IPS DF 19.7 (cell line): Measurements from ENCODE around the gene TMEM163.

Experiments
- DNase-seq: peaks from one replicate; pipeline ENCODE4 v3.0.0-alpha.2; 2013; ENCODE audit warnings: low read depth, low spot score

TMEM163 gene

DNA sequence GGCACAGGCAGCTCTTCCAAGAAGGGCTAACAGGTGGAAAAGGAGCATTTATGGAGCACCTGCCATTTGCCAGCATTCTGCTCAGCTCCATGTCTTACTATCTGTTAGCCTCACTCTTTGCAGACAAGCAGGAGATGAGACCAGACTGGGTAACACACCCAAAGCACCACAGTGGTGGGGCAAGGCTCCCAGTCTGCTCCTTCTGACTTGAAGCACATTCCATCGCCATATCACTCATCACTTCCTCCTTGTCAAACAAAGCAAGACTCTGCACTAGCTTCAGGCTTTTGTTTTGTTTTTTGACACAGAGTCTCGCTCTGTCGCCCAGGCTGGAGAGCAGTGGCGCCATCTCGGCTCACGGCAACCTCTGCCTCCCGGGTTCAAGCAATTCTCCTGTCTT, 282.1 kb downstream of the TMEM163 start:
- no peak for DNase-seq

DNA sequence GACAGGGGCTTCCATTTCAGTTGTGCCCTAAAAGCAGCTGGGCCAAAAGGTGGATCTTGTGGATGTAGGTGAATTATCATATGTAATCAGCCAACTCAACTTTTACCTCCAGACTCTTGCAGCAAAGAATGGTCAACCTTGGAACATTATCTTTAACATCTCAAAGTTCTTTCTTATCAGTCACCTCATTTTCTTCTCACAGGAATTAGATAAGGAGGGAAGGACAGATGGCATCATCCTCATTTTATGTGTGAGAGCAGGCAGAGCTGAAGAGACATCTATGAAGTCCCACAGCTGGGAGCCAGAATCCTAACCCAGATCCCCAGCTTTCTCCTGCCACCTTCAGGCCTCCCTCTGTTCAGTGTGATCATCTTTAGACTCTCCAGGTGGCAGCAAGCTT, 282.9 kb downstream of the TMEM163 start:
- no peak for DNase-seq

DNA sequence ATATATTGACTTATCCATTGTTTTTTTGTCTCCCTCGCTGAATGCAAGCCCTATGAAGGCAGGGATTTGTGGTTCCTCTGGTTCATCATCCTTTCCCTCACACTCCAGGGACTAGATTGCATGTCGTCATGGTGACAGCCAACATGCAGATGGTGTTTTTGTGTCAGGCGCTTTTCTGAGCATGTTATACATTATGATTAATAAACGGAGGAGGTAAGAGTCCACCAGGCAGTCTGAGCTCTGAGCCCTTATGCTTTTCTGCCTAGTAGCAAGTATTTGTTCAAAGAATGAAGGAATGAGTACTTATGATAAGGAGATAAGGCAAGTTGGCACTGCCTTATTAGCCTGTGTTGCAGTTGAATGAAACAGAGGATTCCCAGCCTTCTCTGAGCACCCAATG, 283.3 kb downstream of the TMEM163 start:
- DNase-seq: no peak

DNA sequence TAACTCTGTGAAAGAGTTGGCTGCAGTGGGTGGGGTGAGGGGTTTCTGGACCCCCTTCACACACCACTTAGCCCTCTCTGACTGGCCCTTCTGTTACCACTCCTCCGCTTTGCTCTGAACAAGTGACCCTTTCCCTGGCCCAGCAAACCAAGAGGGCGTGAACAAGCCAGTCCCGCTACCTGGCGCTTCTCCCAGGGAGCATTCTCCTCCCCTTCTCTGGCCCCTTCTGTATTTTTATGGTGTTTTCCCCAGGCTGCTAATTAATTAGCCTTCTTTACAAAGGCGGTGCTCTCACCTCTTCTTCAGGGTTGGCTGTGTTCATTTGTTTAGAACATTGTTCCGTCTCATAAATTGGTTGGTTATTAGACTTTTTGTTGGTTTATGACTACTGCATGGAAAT, 284.8 kb downstream of the TMEM163 start:
- DNase-seq: no peak

DNA sequence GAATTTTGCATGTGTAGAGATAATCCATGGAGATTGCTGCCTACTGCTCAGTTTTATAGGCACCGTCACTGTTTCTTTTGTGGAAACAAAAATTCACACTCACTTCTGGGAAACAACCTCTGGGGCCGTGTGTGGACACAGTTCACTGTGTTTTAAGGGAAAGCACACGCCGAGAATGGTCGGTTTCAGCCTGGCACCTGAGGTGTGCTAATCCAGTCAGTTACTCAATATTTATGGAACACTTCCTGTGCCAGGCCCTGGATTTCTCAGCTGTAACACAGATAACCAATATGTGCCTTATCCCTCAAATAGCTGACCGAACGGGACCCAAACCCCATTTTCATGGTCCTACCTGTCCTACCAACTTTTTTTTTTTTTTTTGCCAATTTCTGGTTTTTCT, 285.3 kb downstream of the TMEM163 start:
- DNase-seq: no peak

DNA sequence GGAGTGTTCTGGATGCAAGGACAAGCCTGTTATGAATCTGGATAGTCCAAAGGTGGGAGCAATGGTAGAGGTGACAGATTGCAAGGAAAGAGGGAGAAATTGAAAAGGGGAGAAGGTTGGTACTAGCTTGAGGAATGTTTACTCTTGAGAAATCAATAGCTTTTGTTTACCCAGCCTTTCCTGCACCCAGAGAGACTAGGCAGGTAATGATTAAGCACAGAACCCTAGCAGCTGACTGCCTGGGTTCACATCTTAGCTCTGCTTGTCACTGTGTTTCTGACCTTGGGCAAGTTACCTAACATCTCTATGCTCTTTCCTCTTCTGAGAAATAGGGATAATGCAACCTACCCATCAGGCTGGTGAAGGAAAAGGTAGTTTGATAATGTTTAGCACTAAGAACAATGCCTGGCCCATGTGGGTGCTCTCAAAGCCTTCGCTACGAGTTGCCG, 286.3 kb downstream of the TMEM163 start:
- DNase-seq: no peak

DNA sequence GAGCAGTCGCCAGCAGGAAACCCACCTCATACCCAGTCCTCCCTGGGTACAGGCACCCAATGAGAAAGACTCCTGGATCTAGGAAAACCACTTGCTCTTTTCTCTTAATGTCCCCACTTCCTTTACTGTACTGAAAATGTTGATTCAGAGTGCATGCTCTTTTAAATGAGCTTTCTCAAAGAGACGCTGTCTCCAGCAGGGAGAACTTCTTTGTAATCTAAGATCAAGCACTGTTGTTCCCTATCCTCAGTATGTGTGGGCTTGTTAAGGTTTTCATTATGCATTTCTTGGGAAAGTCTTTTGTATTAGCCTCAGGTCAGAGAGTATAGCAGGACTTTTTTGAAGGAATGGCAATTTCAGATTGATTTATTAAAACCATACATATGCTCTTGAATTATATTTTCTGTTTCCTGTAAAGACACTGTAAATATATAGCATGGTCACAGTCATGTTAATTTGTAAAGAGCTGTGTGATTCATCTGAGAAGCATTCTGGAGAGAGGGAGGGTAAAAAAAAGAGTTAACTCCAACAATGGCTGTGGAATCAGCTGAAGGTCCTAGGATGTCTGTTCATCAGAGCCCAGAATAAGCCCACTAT, 286.9 kb downstream of the TMEM163 start:
- DNase-seq: no peak

DNA sequence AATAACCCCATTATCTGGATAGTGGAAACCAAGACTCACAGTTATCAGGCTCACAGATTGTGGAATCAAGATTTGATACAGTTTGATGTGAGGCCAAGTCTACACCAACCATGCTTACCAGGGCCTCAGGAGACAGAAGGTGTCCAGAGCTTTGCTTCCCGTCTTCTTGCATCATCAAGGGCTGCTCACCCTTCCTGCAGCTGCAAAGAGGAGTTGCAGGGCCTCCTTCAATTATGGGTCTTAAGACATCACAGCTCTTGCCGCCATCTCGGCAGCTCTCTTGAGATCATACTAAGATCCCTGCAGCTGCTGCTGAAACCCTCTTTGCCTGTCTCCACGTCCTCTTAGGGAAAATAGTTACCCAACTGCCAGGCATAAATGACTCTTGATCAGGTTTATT, 288.9 kb downstream of the TMEM163 start:
- no peak for DNase-seq

DNA sequence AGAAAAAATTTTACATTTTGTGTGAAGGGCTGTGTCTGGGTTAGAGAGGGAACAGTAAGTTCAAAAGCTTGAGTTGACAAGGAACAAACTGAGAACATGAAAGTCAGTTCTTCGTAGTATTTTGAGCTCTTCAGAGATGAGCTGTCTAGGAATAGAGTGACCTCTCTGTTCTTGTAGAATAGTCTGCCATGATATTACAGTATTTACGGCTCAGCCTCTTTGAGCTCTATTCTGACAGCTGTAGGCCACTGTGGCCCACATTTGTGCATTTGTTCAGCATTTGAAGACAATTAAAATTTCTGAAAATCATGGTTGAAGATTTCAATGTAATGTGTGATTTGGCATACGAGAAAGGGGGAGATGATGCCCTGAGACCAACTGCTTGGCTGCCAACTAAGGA, 292.1 kb downstream of the TMEM163 start:
- DNase-seq: no peak

DNA sequence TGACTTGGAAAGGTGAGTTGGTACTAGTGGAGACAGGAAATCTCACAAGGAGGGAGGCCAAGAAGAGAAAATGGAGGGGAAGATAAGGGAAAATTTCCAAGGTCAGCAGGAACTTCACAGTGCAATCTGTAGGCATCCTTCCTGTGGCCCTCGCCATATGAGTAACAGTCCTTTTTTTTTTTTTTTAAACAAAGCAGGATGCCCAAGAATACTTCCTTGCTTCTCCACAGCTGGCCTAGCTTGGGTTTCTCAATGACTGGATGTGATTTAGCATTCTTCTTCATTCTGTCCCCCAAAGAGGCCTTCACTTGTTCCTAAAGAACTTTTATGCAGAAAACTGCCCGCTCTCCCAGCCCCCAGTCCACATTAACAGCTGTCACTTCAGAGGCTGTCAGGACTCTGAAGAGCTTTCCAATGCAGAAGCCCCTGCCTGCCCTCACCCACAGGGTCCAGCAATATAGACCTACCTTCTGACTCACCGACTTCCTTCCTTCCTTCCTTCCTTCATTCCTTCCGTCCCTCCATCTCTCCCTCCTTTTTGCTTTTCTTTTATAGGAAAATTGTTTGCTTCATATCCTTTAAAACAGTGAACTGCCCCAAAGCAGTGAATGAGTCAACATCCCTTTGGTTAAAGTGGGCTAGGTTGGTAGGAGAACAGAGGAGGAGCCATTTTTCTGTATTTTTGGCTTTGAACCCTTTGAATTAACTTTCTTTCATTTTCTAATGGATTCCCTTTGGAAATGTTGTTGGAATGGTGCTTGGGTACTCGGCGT, 292.9 kb downstream of the TMEM163 start:
- no peak for DNase-seq

DNA sequence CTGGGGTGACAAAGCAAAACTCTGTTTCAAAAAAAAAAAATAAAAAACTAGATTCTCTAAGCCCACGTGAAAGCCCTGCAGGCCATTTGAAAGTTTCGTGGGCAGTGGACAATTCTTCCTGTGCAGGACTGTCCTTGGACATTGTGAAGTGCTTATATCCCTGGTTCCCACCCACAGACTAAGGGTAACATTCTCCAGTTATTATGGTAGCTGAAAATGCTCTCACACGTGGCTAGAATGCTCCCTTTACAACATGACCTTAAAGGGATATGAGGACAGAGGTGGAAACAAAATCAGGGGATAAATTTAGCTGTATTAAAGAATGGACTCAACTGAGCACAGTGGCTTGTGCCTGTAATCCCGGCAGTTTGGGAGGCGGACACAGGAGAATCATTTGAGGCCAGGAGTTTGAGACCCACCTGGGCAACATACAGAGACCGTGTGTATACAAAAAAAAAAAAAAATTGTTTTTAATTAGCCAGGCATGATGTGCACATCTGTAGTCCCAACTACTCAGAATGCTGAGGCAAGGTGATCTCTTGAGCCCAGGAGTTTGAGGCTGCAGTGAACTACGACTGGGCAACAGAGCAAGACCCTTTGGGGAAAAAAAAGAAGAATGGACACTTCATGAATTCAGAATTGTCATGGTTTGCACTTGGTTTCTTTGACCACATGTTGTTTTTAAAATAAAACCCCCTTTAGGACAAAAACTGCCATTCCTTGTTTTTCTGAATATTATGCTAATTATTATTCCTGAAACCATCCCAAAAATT, 297.1 kb downstream of the TMEM163 start:
- no peak for DNase-seq

DNA sequence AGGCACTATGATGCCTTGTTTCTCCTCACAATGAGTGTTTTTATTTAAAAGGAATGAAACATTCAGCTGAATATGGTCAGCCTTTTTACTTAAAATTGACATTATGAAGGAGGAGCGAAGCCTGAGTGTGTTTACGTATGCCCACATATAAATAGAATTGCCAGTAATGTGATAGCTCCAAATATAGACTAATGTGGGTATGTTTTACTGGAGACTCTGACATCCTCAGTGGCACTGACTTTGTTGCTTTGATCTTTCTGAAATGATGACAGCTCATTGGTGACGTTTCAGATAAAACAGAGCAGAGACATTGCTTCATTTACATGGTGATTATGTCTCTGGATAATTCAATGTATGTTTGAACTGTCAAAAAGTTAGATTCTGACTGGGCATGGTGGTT, 297.9 kb downstream of the TMEM163 start:
- DNase-seq: no peak

DNA sequence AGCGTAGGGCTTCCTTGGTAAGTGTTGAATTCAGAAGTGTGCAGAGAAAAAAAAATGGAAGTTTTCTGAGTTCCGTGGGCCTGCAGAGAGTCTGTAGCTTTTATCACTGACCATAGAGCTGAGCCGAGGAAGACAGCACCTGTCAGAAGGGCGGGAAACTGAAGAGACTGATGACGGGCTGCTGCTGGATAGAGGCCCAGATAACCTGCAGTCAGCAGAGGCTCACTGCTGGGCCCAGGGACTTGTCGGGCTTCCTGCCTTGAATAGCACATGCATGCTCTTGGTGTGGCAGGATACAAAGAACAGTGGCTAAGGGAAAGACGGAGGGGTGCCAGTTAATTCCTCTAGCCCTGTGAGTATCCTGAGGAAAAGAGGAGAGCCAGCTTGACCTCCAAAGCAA, 298.5 kb downstream of the TMEM163 start:
- no peak for DNase-seq

DNA sequence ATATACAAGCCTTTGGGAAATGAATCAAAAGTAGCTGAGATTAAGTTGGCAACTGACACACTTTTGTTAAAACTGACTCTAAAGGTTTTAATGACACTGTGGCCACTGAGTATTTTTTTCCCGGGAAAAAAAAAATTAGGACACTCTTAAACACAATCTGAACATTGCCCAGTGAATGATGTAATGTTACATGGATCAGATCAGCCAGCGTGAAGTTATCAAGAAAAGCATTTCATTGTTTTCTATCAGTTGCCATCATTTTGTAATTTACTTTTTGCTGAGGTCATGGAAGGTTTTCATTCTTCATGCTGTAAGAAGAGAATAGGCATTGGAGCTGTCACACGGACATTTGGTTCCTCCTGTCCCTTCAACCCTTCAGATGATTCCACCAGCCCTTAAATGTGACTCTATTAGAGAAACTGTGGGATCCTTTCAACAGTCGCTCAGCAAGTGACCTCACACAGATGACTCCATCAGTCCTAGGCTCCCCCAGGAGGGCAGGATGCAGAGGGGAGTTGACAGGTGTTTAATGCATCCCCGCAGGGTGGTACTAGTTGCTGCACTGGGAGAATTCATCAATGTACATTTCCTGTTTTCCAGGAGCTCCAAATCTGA, 300.7 kb downstream of the TMEM163 start:
- no peak for DNase-seq

DNA sequence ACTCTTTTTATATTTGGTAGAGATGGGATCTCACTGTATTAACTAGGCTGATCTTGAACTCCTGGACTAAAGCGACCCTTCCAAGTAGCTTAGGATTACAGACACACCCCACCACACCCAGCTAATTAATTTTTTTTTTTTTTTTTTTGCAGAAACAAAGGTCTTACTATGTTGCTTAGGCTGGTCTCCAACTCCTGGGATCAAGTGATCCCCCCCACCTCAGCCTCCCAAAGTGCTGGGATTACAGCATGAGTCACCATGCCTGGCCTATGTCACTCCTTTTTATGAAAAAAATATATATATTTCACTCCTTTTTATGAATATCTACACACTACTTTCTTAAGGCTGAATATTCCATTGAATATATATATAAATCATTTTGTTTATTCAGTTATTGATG, 302.2 kb downstream of the TMEM163 start:
- no peak for DNase-seq

DNA sequence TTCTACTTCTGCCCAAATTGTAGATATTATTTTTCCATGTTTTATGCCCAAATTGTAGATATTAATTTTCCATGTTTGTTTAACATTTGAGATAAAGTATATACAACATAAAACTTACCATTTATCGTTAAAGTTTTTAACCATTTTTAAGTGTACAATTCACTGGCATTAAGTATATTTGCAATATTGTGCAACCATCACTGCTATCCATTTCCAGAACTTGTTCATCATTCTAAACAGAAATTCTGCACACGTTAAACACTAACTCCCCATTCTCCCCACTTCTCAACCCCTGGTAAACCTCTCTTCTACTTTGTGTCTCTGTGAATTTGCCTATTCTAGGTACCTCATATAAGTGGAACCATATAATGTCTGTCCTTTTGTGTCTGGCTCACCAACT, 302.8 kb downstream of the TMEM163 start:
- no peak for DNase-seq

DNA sequence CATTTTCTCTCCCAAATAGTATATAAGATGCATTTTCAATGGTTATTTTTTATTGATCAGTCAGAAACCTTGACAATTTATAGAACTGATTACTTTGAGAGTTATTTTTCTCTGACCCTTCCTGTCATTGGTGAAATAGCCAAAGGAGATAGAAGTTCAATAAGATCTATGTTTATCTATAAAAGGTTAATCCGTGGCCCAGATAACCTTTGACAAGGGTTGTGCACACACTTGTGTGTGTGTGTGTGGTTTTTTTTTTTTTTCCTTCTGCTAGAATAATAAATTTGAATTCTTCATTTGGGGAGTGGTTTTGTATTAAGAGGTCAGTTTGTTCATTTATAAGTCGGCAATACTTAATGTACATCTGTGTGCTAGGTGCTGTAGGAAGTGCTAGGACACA, 304.9 kb downstream of the TMEM163 start:
- DNase-seq: no peak

DNA sequence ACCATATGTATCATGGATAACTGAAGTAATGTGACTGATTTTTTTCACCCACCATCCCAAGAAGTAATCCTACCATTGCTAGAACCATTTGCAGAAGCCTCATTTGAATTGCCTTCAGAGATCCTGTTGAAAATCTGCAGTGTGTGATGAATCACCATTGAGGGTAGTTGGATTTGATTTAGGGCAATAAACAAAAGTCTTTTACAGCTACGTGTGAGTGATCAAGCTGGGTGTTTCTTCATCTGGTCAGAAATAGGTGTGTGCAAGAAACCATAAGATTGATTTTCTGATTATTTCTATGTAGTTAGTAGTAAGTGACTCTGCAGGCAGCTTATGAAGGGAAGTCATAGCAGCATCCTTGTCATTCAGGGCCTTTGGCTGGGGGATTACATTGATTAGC, 305.4 kb downstream of the TMEM163 start:
- DNase-seq: no peak

DNA sequence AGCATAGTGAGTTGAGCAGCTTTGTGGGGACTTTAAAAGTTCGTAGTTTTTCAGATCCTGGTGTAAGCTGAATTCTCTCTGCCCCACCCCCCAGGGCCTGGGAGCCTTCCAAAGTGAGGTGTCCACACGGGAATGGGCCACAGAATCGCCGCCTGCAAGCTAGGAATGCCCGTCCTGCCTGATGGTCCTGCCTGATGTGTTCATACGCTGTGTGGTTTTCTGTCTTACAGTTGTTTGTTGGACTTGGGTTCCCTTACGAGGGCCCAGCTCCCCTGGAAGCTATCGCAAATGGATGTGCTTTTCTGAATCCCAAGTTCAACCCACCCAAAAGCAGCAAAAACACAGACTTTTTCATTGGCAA, 306.2 kb downstream of the TMEM163 start:
- DNase-seq: no peak

DNA sequence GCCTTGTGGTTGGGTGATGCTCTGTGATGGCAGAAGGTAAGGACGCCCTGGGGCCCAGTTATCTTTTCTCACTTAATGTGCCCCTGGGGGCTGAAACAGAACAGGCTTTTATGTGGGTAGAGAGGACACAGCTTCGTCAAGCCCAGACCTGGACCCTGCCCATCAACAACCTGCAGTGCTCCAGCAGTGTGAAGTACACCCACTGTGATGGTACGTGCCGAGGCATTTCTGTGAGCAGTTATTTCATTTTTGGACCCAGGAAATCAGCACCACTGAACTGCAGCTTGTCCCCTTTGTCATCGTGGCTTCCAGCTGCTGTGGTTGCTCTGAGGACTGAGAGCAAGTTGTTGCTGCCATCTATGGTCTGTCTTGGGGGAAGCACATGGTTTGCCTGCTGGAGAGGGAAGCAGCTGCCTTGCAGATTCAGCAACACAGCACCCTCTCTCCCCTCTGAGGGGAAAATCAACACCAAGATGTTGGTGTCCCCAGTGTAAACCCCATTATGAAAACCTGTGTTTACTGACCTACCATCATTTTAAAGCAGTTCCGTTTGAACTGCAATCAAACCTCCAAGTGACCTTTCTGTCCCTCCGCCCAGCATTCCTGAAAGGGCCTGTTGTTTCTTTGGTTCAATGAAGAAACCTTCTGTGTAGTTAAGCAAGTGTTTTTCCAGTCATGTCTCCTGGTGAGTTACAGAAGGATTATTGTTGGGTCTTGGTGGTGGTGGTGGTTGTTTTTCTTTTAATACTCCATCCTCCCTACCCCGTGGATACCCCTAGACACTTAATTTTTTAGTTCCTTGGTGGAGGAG, 306.8 kb downstream of the TMEM163 start:
- no peak for DNase-seq

DNA sequence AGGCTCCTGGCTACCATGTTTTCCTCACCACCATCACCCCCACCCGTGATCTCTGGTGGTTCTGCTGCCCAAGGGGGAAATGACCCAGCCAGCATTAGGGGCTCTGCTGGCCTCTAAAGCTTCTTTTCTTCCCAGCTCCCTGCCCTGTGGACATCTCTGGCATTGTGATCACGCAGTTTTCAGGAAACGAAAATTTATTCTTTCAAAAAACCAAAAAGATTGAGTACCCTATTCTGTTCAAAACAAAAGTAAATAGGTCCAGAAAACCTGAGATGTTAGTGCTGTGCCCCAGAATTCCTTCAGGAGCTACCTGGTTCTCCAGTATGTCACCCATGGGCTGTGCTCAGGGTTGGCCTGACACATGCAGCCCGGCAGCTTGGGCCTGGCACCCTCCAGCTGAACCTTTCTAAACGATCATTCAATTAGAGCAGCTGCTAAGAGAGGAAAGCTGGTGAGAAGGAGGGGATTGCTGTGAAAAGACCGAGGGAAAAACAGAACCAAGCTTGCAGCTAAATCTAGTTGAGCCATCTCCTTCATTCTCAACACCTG, 307.4 kb downstream of the TMEM163 start:
- no peak for DNase-seq
